GM12874 (cell line): ENCODE results near the gene PRKD3.

Experiments
- TF ChIP-seq, protein P1 (sequence below): IDR thresholded peaks from 2 replicates; pipeline ENCODE4 v1.5.1; 2011; ENCODE audit warnings: low read depth, mild to moderate bottlenecking, control low read depth, low read length, moderate library complexity; ENCODE audit not compliant: insufficient read depth

PRKD3 gene

DNA sequence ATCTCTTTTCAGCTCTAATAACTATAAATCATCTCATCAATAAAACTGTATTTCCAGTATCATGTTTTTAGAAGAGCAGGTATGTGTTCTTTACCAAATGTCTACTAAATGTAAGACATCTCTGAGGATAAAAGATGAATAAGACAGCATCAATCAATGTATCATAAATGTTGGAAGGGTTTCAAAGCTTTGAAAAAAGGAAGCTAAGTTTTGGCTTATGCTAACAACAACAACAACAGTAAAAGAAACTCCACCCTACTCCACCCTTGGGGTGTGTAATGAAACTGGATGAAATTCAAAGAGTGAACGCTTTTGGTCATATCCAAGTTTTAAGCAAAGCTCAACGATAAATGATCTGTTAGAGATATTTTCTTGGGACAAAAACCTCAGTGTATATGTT is 17.1 kb downstream of the PRKD3 start:
- TF ChIP-seq, protein P1, sequence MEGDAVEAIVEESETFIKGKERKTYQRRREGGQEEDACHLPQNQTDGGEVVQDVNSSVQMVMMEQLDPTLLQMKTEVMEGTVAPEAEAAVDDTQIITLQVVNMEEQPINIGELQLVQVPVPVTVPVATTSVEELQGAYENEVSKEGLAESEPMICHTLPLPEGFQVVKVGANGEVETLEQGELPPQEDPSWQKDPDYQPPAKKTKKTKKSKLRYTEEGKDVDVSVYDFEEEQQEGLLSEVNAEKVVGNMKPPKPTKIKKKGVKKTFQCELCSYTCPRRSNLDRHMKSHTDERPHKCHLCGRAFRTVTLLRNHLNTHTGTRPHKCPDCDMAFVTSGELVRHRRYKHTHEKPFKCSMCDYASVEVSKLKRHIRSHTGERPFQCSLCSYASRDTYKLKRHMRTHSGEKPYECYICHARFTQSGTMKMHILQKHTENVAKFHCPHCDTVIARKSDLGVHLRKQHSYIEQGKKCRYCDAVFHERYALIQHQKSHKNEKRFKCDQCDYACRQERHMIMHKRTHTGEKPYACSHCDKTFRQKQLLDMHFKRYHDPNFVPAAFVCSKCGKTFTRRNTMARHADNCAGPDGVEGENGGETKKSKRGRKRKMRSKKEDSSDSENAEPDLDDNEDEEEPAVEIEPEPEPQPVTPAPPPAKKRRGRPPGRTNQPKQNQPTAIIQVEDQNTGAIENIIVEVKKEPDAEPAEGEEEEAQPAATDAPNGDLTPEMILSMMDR: no peak

DNA sequence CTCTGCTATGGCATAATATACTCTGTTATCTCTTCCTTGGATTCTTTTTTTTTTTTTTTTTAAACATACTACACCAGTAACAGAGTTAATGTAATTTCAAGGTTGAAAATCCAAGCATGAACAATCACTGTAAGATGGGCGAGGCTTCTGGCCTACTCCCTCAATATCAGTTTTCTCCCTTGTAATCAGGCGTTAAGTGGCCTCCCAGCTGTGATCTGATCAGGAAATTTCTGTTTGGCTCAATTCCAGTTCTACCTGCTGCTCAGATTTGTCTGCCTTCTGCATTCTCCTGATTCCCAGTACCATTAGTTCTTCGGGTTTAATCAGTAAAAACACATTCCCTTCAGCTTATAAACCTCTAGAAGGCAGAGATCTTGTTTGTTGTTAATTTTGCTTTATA is 18.6 kb downstream of the PRKD3 start:
- TF ChIP-seq, protein P1: no peak

DNA sequence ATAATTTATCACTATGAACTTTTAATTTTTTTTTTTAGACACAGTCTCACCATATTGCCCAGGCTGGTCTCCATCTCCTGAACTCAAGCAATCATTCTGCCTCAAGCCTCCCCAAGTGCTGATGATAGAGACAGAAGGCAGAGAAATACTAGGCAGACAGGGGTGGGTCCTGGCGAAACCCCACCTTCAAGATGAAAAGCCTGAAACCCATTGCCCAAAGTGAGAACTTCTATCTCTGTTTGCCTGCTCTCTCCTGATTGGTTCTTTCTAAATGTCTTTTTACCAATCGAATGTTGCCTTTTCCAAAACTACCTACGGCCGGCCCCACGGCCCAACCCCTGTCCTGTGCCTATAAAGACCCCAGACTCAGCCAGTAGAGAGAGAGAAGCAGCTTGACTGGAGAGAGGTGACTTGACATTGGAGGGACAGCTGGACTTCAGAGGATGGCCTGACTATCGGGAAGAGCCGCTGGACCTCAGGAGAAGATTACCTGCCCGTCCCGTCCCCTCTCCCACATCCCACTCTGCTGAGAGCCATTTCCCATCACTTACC is 21.9 kb downstream of the PRKD3 start:
- TF ChIP-seq, protein P1: no peak

DNA sequence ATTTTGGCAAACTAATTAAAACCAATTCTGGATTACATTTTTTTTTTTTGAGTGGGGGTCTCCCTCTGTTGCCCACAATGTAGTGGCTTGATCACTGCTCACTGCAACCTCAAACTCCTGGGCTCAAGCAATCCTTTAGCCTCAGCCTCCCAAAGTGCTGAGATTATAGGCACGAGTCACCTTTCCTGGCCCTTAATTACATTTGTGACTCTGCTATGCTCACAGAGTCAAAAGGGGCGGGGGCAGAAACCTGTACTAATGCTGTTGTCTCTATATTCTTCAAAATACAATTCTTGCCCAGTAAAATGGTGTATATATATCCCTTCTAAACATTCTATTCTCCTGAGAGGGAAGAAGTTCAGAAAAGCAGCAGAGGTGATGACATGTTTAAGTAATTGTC is 23.2 kb downstream of the PRKD3 start:
- TF ChIP-seq, protein P1: no peak

DNA sequence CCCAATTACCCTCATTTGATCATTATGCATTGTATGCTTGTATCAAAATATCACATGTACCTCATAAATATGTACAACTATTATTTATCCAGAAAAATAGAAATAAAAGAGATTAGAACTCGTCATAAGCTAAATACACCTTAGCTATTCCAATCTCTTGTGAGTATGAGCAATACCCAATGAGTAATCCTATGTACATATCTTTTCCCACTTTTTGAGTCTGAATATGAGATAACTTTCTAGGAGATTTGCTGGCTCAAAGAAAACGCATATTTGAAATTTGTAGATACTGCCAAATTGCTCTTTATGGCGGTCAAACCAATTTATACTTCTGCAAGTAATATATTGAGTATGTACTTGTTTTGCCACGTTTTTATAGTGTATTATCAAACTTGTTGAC is 24.1 kb downstream of the PRKD3 start:
- TF ChIP-seq, protein P1: no peak

DNA sequence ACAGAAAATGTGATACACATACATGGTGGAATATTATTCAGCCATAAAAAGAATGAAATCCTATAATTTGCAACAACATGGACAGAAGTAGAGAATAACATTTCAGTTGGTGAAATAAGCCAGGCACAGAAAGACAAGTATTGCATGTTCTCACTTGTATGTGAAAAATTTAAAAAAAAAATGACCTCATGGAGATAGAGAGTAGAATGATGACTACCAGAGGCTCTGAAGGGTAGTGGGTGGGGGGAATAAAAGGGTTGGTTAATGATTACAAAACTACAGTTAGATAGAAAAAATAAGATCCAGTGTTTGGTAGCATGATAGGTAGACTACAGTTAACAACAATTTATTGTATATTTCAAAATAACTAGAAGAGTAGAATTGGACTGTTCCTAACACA is 24.5 kb downstream of the PRKD3 start:
- TF ChIP-seq, protein P1: no peak

DNA sequence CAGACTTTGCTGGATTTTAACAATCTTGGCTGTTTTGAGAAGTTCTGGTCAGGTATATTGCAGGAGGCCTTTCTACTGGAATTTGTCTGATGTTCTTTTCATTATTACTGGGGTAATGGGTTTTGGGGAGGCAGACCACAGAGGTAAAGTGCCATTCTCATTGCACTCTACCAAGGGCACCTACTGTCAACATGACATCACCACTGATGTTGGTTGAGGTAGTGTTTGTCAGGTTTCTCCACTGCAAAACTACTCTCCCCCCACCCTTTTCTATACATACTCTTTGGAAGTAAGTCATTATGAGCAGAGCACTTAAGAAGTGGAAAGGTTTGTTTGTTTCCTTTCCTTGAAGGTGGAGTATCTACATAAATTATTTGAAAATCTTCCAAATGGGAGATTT is 27.0 kb downstream of the PRKD3 start:
- TF ChIP-seq, protein P1: no peak

DNA sequence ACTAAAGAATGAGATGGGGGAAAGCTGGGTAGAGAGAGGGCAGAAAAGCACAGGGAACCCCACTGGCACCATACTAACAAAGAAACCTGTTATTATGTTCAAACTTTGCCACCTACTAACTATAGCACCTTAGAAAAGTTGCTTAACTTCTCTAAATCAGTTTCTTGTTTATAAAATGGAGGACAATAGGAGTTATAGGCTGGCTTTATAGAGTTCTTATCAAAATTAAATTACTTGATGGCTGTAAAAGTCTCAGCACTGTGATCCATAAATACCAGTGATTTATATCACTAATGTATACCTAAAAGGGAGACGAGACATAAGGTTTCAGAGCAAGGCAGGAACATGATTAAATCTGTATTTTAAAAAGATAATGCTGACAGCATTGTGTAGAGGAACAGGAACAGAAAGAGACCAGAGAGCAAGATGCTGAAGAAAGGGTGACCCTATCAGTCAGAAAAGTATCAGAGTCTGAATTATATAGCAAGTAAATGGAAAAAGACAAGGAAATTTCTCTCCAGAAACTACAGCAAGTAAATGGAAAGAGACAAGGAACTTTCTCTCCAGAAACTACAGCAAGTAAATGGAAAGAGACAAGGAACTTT is 29.1 kb downstream of the PRKD3 start:
- TF ChIP-seq, protein P1: no peak
